GM12873 (cell line): ENCODE data around the gene PRKCA.

ENCODE experiments used
- CTCF ChIP-seq: IDR thresholded peaks from 2 replicates; pipeline ENCODE4 v1.5.1; 2012; ENCODE audit warnings: low read depth, mild to moderate bottlenecking, moderate library complexity, low read length, control low read depth; ENCODE audit not compliant: insufficient read depth; ENCODE audit errors: missing control alignments

Gene PRKCA

GRCh38 chr17:66535611-66536010 lies 233.2 kb downstream of the PRKCA start:
- TF ChIP-seq CTCF = no peak

DNA sequence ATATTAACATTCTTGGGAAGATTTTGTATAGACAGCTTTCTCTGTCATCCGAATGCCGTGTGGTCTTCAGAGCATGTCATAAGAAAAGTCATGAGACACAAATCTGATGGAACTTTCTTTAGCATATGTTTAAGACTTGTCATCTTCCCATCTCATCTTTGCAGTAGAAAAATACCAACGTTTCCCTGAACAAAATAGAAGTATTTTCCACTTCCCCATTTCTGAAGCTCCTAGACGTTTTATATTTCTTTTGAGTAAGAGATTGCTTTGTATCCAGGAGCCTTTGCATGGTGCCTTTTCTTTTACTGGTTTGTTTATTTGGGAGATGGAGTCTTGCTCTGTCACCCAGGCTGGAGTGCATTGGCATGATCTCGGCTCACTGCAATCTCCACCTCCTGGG lies 235.1 kb downstream of the PRKCA start:
- TF ChIP-seq CTCF = no peak

DNA sequence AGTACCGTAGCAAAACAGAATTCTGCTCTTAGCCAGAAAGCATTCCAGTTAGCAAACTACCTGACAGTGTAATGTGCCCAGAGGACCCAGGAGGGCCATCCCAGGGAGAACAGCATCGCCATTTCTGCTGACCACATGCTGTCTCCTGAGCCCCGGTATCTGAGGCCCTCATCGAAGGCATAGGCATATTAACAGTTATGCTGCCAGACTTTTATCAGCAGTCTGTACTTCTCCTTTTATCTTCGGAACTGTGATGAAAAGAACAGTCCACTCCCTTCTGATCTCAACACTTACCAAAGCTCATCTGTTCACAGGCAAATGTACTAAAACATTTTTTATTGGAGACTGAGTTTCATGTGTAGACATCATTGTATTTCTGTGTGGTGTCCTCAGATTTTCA lies 236.4 kb downstream of the PRKCA start:
- TF ChIP-seq CTCF = no peak

DNA sequence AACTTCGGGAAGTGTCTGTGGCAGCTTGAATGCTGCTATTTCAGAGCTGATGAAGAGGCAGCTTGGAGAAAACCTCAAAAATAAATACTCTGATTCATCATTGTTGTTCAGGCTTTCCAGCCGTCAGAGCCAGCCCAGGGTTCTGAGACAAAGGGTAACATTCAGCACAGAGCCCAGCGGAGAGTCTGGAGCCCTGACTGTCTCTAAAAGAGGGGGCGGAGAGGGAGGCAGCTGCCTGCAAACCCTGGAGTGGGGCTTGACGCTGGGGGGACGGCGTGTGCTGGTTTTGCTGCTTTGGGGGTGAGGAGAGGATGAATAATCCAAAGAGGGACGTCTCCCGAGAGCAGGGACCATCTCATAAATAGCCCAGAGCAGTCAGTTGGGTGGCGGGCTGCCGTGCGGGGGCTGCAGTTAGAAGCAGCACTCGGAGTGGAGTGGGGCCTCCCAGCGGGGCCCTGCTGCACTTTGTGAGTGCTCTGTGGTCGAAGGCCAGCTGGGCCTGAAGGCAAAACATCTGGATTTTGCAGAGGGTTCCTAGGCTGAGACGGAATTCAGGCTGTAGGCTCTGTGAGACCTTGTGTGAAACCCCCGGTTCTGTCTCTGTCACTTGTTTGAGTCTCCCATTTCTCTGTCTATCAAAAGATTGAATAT lies 237.8 kb downstream of the PRKCA start:
- no peak for TF ChIP-seq CTCF

DNA sequence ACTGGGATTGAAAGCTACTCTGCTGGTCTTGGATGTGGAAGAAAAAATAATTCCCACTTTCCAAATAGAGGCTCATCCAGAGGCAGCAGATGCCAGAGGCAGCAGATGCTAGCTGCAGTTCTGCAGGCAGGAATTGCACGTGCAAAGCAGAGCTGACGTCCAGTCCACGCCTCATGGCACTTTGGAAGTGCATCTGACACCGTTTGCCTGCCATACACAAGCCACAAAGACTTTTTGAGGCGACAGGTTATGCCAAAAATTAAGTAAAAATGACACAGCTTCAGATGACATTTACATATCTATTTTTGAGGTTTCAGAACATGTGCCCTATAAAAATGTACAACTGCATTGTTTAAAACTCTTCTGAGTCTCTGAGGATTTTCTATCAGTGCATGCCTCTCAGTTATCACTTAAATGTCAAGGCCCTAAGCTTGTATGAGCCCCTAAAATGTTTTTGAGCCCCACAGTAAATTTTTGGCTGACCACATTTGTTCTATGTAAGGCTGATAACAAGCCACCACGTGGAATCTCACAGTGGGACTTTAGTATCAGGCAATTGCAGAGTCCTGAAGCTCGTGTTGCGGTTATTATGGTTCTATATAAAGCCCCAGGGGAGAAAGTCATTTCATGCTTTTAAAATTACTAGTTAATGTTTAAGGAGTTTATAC lies 239.2 kb downstream of the PRKCA start:
- TF ChIP-seq CTCF = no peak

GRCh38 chr17:66542129-66542966 lies 239.9 kb downstream of the PRKCA start:
- TF ChIP-seq CTCF = no peak

- no peak for TF ChIP-seq CTCF
Observed at GRCh38 chr17:66542967-66543520, 240.6 kb downstream of the PRKCA start.
